OCI-LY3 (cell line): ENCODE measurements around the gene ZFYVE28.

Experiments
- H2AFZ ChIP-seq: fragments of 200-600, 300-600 bp; shearing (Covaris generic); 2 replicates; pipeline ENCODE4 v1.6.0; 2014; ENCODE audit warnings: antibody characterized with exemption, low read depth, low read length
- H3K27ac ChIP-seq: fragments of 200-600, 300-600 bp; sonication (generic); 2 replicates; pipeline ENCODE4 v1.5.1; 2014; ENCODE audit warnings: mild to moderate bottlenecking, low read length, moderate library complexity, mixed read lengths
- H3K27me3 ChIP-seq: fragments of 200-600, 300-600 bp; sonication (generic); 2 replicates; pipeline ENCODE4 v1.6.1; 2014; ENCODE audit warnings: low read depth, low read length, mixed read lengths
- H3K36me3 ChIP-seq: fragments of 200-600, 300-600 bp; sonication (generic); replicated peaks from 2 replicates; pipeline ENCODE3; 2014; ENCODE audit warnings: low read depth, low read length, mixed read lengths
- H3K4me1 ChIP-seq: fragments of 300-600, 200-600 bp; sonication (generic); 2 replicates; pipeline ENCODE4 v1.6.1; 2014; ENCODE audit warnings: low read length, mixed read lengths
- H3K4me2 ChIP-seq: fragments of 200-600, 300-600 bp; sonication (generic); 2 replicates; pipeline ENCODE4 v1.6.1; 2014; ENCODE audit warnings: low read length, mixed read lengths
- H3K4me3 ChIP-seq: fragments of 300-600, 200-600 bp; sonication (generic); 2 replicates; pipeline ENCODE4 v1.5.1; 2014; ENCODE audit warnings: antibody characterized with exemption, mild to moderate bottlenecking, low read length, moderate library complexity
- H3K79me2 ChIP-seq: fragments of 300-600, 200-600 bp; shearing (Covaris generic); 2 replicates; pipeline ENCODE4 v1.6.1; 2014; ENCODE audit warnings: mild to moderate bottlenecking, low read length, mixed read lengths
- H3K9ac ChIP-seq: fragments of 300-600, 200-600 bp; shearing (Covaris generic); 2 replicates; pipeline ENCODE4 v1.6.0; 2014; ENCODE audit warnings: mild to moderate bottlenecking, low read length, moderate library complexity
- H3K9me3 ChIP-seq: fragments of 200-600, 300-600 bp; shearing (Covaris generic); 2 replicates; pipeline ENCODE4 v1.6.1; 2014; ENCODE audit warnings: low read length, mixed read lengths; ENCODE audit not compliant: insufficient read depth
- H4K20me1 ChIP-seq: fragments of 200-600, 300-600 bp; sonication (generic); 2 replicates; pipeline ENCODE4 v1.6.1; 2016; ENCODE audit warnings: low read length, mixed read lengths; ENCODE audit not compliant: insufficient read depth
- EZH2phosphoT487 ChIP-seq: fragments of 200-600 bp; shearing (Covaris generic); IDR thresholded peaks from 2 replicates; pipeline ENCODE4 v1.6.1; 2018; ENCODE audit warnings: antibody characterized with exemption, mixed run types, low read depth
- TF ChIP-seq, protein P1 (sequence below): fragments of 200-600, 300-600 bp; sonication (generic); IDR thresholded peaks from 2 replicates; pipeline ENCODE4 v1.5.1; 2014; ENCODE audit warnings: antibody characterized with exemption, low read length, low read depth

The ZFYVE28 gene

GRCh38 chr4:2302387-2303119 is 115.9 kb downstream of the ZFYVE28 start:
- Histone ChIP-seq H3K9me3 (no peaks in the 10 kb centered on the region), H4K20me1 (no peaks in the 10 kb centered on the region), H3K36me3 (no peaks in the 10 kb centered on the region), H3K4me1 (0 out of 2 replicates have a peak, but pooled peaks cover 4% of the 10 kb centered on the region), H3K79me2 (no peaks in the 10 kb centered on the region), H3K4me2 (no peak overlapping the region), H3K9ac (no peak overlapping the region), H3K4me3 (no peak overlapping the region), H3K27ac (no peak overlapping the region), H3K27me3 (no peaks in the 10 kb centered on the region), H2AFZ (no peak overlapping the region)
- TF ChIP-seq, protein P1, sequence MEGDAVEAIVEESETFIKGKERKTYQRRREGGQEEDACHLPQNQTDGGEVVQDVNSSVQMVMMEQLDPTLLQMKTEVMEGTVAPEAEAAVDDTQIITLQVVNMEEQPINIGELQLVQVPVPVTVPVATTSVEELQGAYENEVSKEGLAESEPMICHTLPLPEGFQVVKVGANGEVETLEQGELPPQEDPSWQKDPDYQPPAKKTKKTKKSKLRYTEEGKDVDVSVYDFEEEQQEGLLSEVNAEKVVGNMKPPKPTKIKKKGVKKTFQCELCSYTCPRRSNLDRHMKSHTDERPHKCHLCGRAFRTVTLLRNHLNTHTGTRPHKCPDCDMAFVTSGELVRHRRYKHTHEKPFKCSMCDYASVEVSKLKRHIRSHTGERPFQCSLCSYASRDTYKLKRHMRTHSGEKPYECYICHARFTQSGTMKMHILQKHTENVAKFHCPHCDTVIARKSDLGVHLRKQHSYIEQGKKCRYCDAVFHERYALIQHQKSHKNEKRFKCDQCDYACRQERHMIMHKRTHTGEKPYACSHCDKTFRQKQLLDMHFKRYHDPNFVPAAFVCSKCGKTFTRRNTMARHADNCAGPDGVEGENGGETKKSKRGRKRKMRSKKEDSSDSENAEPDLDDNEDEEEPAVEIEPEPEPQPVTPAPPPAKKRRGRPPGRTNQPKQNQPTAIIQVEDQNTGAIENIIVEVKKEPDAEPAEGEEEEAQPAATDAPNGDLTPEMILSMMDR = no peak
- no peak for TF ChIP-seq EZH2phosphoT487

DNA sequence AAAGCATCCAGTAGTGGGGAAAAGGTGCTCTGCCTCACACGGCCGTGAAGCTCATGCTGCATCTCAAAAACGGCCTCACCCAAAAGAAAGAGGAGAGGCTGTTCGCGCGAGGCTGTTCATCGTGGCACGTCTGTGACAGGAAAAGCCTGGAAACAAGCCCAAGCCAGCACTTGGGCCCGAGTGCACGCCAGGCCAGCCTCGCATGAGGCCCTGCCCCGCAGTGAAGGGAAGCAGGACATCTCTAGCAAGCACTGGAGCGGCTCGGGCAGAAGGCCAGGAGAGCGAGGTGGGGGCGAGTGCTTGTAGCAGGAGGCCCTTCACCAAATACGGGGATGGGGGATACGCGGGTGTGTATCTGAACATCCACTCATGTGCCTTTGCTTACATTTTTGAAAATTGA is 116.6 kb downstream of the ZFYVE28 start:
- no peaks in the 10 kb centered on the region for H3K27me3 ChIP-seq
- no peaks in the 10 kb centered on the region for H3K36me3 ChIP-seq
- no peak for TF ChIP-seq EZH2phosphoT487
- TF ChIP-seq, protein P1 = no peak
- peaks cover 5% of the 10 kb centered on the region; the same call in 1 of the 2 replicates for H3K4me1 ChIP-seq
- no peak overlapping the region for H2AFZ ChIP-seq
- no peak overlapping the region for H3K4me3 ChIP-seq
- no peak overlapping the region for H3K27ac ChIP-seq
- no peaks in the 10 kb centered on the region for H4K20me1 ChIP-seq
- no peak overlapping the region for H3K4me2 ChIP-seq
- H3K79me2 ChIP-seq = no peaks in the 10 kb centered on the region
- no peak overlapping the region for H3K9ac ChIP-seq
- no peaks in the 10 kb centered on the region for H3K9me3 ChIP-seq

- H3K27ac ChIP-seq = no peak overlapping the region
- no peak overlapping the region for H3K4me2 ChIP-seq
- no peak overlapping the region for H3K9ac ChIP-seq
- no peaks in the 10 kb centered on the region for H3K36me3 ChIP-seq
- H3K79me2 ChIP-seq = no peaks in the 10 kb centered on the region
- H3K4me1 ChIP-seq = peaks cover 10% of the 10 kb centered on the region
- H3K9me3 ChIP-seq = no peaks in the 10 kb centered on the region
- no peaks in the 10 kb centered on the region for H3K27me3 ChIP-seq
- H3K4me3 ChIP-seq = no peak overlapping the region
- TF ChIP-seq, protein P1 = no peak
- TF ChIP-seq EZH2phosphoT487 = no peak
- H2AFZ ChIP-seq = no peak overlapping the region
- H4K20me1 ChIP-seq = no peaks in the 10 kb centered on the region
Observed at GRCh38 chr4:2301225-2301642, 117.2 kb downstream of the ZFYVE28 start.

- no peaks in the 10 kb centered on the region for H3K36me3 ChIP-seq
- H3K9me3 ChIP-seq = no peaks in the 10 kb centered on the region
- no peaks in the 10 kb centered on the region for H4K20me1 ChIP-seq
- no peak overlapping the region for H3K27ac ChIP-seq
- H3K4me3 ChIP-seq = no peak overlapping the region
- H3K4me2 ChIP-seq = no peak overlapping the region
- H3K27me3 ChIP-seq = no peaks in the 10 kb centered on the region
- no peak for TF ChIP-seq EZH2phosphoT487
- TF ChIP-seq, protein P1 = no peak
- H3K79me2 ChIP-seq = no peaks in the 10 kb centered on the region
- peaks cover 10% of the 10 kb centered on the region for H3K4me1 ChIP-seq
- H3K9ac ChIP-seq = no peak overlapping the region
- no peak overlapping the region for H2AFZ ChIP-seq
Observed at GRCh38 chr4:2300431-2301224, 117.8 kb downstream of the ZFYVE28 start.
